Esophagus muscularis mucosa (tissue), 2 donors: ENCODE data around the gene PRDM16.

Source experiments
- EP300 ChIP-seq: sonication (generic); formaldehyde crosslinking; IDR thresholded peaks from one replicate; pipeline ENCODE4 v1.6.1; 2017; ENCODE audit warnings: antibody characterized with exemption
- POLR2A ChIP-seq: fragments of 450-650 bp; IDR thresholded peaks from one replicate; pipeline ENCODE4 v1.6.1; 2017; ENCODE audit warnings: antibody characterized with exemption, moderate library complexity, mild to moderate bottlenecking, low read depth

GRCh38 chr1:3192825-3193224 lies 123.8 kb downstream of the PRDM16 start:
- TF ChIP-seq EP300 = no peak
- no peak for TF ChIP-seq POLR2A
